Cardiac muscle cell (in vitro differentiated cells and primary cell): ENCODE results near the gene INSRR. TPM values are rescaled to one million over a fixed set of nuclear protein-coding genes. Genes with fewer than 3 reads are reported as not detected.

ENCODE experiments used
- DNase-seq, 2 donors: peaks; one replicate each; pipeline versions ENCODE4 v3.0.0 to v3.0.0-alpha.2; 2010 to 2017; ENCODE audit warnings: low read depth in 1 of 2, low spot score in 1 of 2
- H3K27ac ChIP-seq: fragments of 200-600 bp; sonication (generic); 2 replicates; pipeline ENCODE4 v1.5.1; 2016
- H3K27me3 ChIP-seq: fragments of 200-600 bp; sonication (generic); 2 replicates; pipeline ENCODE4 v1.6.0; 2016; ENCODE audit warnings: control low read depth
- H3K36me3 ChIP-seq: fragments of 200-600 bp; sonication (generic); 2 replicates; pipeline ENCODE4 v1.5.1; 2016; ENCODE audit warnings: control low read depth
- H3K4me1 ChIP-seq: fragments of 200-600 bp; sonication (generic); 2 replicates; pipeline ENCODE4 v1.8.1; 2017; ENCODE audit warnings: low read depth, mild to moderate bottlenecking, mixed run types
- H3K4me3 ChIP-seq: fragments of 200-600 bp; sonication (generic); 2 replicates; pipeline ENCODE4 v1.5.1; 2016; ENCODE audit warnings: mild to moderate bottlenecking
- H3K9me3 ChIP-seq: fragments of 200-600 bp; sonication (generic); 2 replicates; pipeline ENCODE4 v1.5.1; 2017; ENCODE audit warnings: low read depth, mild to moderate bottlenecking, control low read depth
- CTCF ChIP-seq: IDR thresholded peaks from 2 replicates; pipeline ENCODE4 v1.5.1; 2012; ENCODE audit warnings: low read depth, mild to moderate bottlenecking, low read length
- polyA plus RNA-seq: library from polyadenylated mRNA; unstranded; fragments of >200 nt; fragmentation: Nextera tagmentation; extraction: Ambion mirVana; gene quantifications from 2 replicates; pipeline ENCODE4 v1.2.1, GENCODE V29; 2016
- total RNA-seq: library from RNA; depleted of rRNA; stranded (reverse); fragments of >200 nt; gene quantifications from 2 replicates; pipeline ENCODE4 v1.2.3, GENCODE V29; 2016

INSRR gene
- total and polyA plus RNA-seq, 2 experiments from 2014 or later = 0.11 to 0.21 TPM

GRCh38 chr1:156859523-156860112 lies 701 bp upstream of the INSRR start:
- no peaks in the 10 kb centered on the region for H3K9me3 ChIP-seq
- peak overlapping the region; percentile 17 for H3K4me3 ChIP-seq
- peaks cover 52% of the 10 kb centered on the region for H3K27me3 ChIP-seq
- no peak for TF ChIP-seq CTCF
- no peak overlapping the region for H3K27ac ChIP-seq
- DNase-seq = peak in 1 of 2 donors; percentile 32
- peaks cover 13% of the 10 kb centered on the region for H3K4me1 ChIP-seq
- no peaks in the 10 kb centered on the region for H3K36me3 ChIP-seq

GRCh38 chr1:156858555-156858956 lies 361 bp downstream of the INSRR start:
- H3K36me3 ChIP-seq = no peaks in the 10 kb centered on the region
- H3K27me3 ChIP-seq = peaks cover 53% of the 10 kb centered on the region
- peak overlapping the region; percentile 17 for H3K4me3 ChIP-seq
- H3K27ac ChIP-seq = no peak overlapping the region
- no peak for DNase-seq
- H3K9me3 ChIP-seq = no peaks in the 10 kb centered on the region
- peaks cover 13% of the 10 kb centered on the region for H3K4me1 ChIP-seq
- TF ChIP-seq CTCF = no peak

- no peak for TF ChIP-seq CTCF
- peaks cover 4% of the 10 kb centered on the region for H3K4me1 ChIP-seq
Measured at GRCh38 chr1:156857532-156857931, 1.4 kb downstream of the INSRR start.

GRCh38 chr1:156856282-156856785 lies 2.6 kb downstream of the INSRR start:
- H3K36me3 ChIP-seq = no peaks in the 10 kb centered on the region
- DNase-seq = no peak
- peaks cover 41% of the 10 kb centered on the region for H3K27me3 ChIP-seq
- no peak overlapping the region for H3K27ac ChIP-seq
- H3K4me1 ChIP-seq = peaks cover 4% of the 10 kb centered on the region
- H3K9me3 ChIP-seq = no peaks in the 10 kb centered on the region
- H3K4me3 ChIP-seq = no peak overlapping the region
- no peak for TF ChIP-seq CTCF

More at GRCh38 chr1:156857532-156857931, 1.4 kb downstream of the INSRR start:
- H3K27ac ChIP-seq = no peak overlapping the region
- H3K9me3 ChIP-seq = no peaks in the 10 kb centered on the region
- H3K4me3 ChIP-seq = no peak overlapping the region
- peaks cover 52% of the 10 kb centered on the region for H3K27me3 ChIP-seq
- no peak for DNase-seq
- no peaks in the 10 kb centered on the region for H3K36me3 ChIP-seq

GRCh38 chr1:156854634-156855033 lies 4.3 kb downstream of the INSRR start:
- H3K27ac ChIP-seq = no peak overlapping the region
- H3K36me3 ChIP-seq = no peaks in the 10 kb centered on the region
- DNase-seq = no peak
- H3K4me3 ChIP-seq = no peak overlapping the region
- no peaks in the 10 kb centered on the region for H3K9me3 ChIP-seq
- no peak for TF ChIP-seq CTCF
- peaks cover 40% of the 10 kb centered on the region for H3K27me3 ChIP-seq
- peaks cover 4% of the 10 kb centered on the region for H3K4me1 ChIP-seq
